Measurements from ENCODE around the gene ZC3H13. TPM values are rescaled to one million over a fixed set of nuclear protein-coding genes. Genes with fewer than 3 reads are reported as not detected.

ZC3H13 gene
- total RNA-seq, 1 experiment from 2014 or later = 61.9 TPM

GRCh38 chr13:45909673-45910072 is 142.9 kb downstream of the ZC3H13 start:
- Mint-ChIP-seq H3K27me3 (ENCODE audit: low read depth) (no peaks in the 10 kb centered on the region; the same call in 1 of the 2 replicates), H3K27ac (no peak overlapping the region), H3K4me3 (no peak overlapping the region), H3K9me3 (0 out of 5 replicates have a peak, but pooled peaks cover 0 to 2% of the 10 kb centered on the region in 2 experiments), H3K4me1 (peaks cover 0 to 7% of the 10 kb centered on the region in 2 experiments; a peak in 2 of 4 replicates), H3K36me3 (ENCODE audit: insufficient read depth in 1 of 3, low read depth in 3 of 3) (no peaks in the 10 kb centered on the region)
- H3K23ac ChIP-seq (ENCODE audit: insufficient read length, low read depth, low read length) = no peak overlapping the region
- no peaks in the 10 kb centered on the region for H3K79me1 ChIP-seq (ENCODE audit: insufficient read depth, low read depth, low read length, poor library complexity, severe bottlenecking)
- no peak overlapping the region for H3K14ac ChIP-seq (ENCODE audit: insufficient read depth, low read length)
- H2AK5ac ChIP-seq (ENCODE audit: insufficient read length, low read length) = no peak overlapping the region
- no peak overlapping the region for H3K27ac ChIP-seq (ENCODE audit: insufficient read length, low read depth, low read length)
- DNase-seq = no peak
- WGBS (ENCODE audit: extremely low coverage, insufficient read length, low lambda C conversion rate) = no CpG with 5 or more reads among the region's 7 CpGs
- H3K18ac ChIP-seq (ENCODE audit: insufficient read length, low read depth, low read length) = no peak overlapping the region
- H3K4ac ChIP-seq (ENCODE audit: low read depth, low read length) = no peak overlapping the region
- no peaks in the 10 kb centered on the region for H3K23me2 ChIP-seq (ENCODE audit: insufficient read length, low read depth, low read length, poor library complexity, severe bottlenecking)
- H4K91ac ChIP-seq (ENCODE audit: insufficient read length, low read depth, low read length) = no peak overlapping the region
- no peaks in the 10 kb centered on the region for H3K4me1 ChIP-seq (ENCODE audit: insufficient read depth, low read length)
- H3K9me3 ChIP-seq (ENCODE audit: control insufficient read depth, low read depth, low read length) = no peaks in the 10 kb centered on the region
- no peak overlapping the region for H2BK5ac ChIP-seq (ENCODE audit: insufficient read length, low read length)
- H3K9ac ChIP-seq (ENCODE audit: extremely low read depth, insufficient read length, low read length) = no peak overlapping the region
- no peak overlapping the region for H2BK20ac ChIP-seq (ENCODE audit: low read depth, low read length, poor library complexity, severe bottlenecking)
- H3K56ac ChIP-seq (ENCODE audit: insufficient read length, low read depth, low read length) = no peak overlapping the region
- no peak overlapping the region for H2BK12ac ChIP-seq (ENCODE audit: insufficient read length, low read depth, low read length)
- no peak overlapping the region for H2BK120ac ChIP-seq (ENCODE audit: low read depth, low read length, poor library complexity, severe bottlenecking)
- no peaks in the 10 kb centered on the region for H4K20me1 ChIP-seq (ENCODE audit: control insufficient read depth, insufficient read depth, insufficient read length)
- H3K4me2 ChIP-seq (ENCODE audit: insufficient read depth, insufficient read length, low read length) = no peak overlapping the region
- H2AFZ ChIP-seq (ENCODE audit: low read length) = no peak overlapping the region
- no peak overlapping the region for H4K8ac ChIP-seq (replicated peaks; ENCODE audit: insufficient read length, low read depth, low read length)
- no peak overlapping the region for H3T11ph ChIP-seq (ENCODE audit: low read length)
- no peak overlapping the region for H4K5ac ChIP-seq (ENCODE audit: insufficient read length, low read depth, low read length)
- no peaks in the 10 kb centered on the region for H3K27me3 ChIP-seq (ENCODE audit: insufficient read depth, low read length)
- H2BK15ac ChIP-seq (ENCODE audit: low read depth, low read length) = no peak overlapping the region
- no peak for TF ChIP-seq CTCF (conservative IDR thresholded peaks at IDR 0.05)
- H3K79me2 ChIP-seq (ENCODE audit: insufficient read depth, low read length) = no peaks in the 10 kb centered on the region

Measured in H9 (cell line).